ENCODE measurements around the gene DPM3.

DNA sequence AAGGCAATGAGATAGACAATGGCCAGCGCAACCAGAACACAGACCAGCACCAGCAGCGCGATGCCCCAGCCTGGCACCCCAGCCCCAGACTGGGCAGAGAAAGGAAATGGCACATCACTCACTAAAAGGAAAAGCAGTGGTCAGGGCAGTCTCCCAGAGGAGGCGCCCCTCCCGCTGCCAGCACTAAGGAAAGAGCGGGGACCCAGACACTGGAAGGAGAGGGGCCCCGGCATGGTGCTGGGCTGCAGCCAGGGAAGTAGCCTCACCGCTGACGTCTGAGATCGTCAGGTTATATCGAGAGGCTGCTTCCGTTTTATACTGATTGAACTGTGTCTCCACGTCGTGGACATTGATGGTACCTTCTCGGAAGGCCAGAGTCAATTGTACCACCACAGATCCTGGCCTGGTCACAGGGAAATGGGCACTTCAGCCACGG, 47.1 kb upstream of the DPM3 start:
- TF ChIP-seq CTCF (IDR thresholded peaks at IDR 0.05 in 2 of 3, conservative IDR thresholded peaks at IDR 0.05 in 1 of 3; ENCODE audit: borderline replicate concordance in 1 of 3, insufficient read depth in 1 of 3, low read depth in 2 of 3, low read length in 2 of 3) = no peak
- TF ChIP-seq CBX3 (IDR thresholded peaks at IDR 0.05; ENCODE audit: low read depth) = no peak
- no peak for TF ChIP-seq TCF7L2 (IDR thresholded peaks at IDR 0.05; ENCODE audit: borderline replicate concordance, extremely low read depth, insufficient read depth, insufficient read length)
- TF ChIP-seq EZH2 (IDR thresholded peaks at IDR 0.05) = no peak
- TF ChIP-seq, protein P1, sequence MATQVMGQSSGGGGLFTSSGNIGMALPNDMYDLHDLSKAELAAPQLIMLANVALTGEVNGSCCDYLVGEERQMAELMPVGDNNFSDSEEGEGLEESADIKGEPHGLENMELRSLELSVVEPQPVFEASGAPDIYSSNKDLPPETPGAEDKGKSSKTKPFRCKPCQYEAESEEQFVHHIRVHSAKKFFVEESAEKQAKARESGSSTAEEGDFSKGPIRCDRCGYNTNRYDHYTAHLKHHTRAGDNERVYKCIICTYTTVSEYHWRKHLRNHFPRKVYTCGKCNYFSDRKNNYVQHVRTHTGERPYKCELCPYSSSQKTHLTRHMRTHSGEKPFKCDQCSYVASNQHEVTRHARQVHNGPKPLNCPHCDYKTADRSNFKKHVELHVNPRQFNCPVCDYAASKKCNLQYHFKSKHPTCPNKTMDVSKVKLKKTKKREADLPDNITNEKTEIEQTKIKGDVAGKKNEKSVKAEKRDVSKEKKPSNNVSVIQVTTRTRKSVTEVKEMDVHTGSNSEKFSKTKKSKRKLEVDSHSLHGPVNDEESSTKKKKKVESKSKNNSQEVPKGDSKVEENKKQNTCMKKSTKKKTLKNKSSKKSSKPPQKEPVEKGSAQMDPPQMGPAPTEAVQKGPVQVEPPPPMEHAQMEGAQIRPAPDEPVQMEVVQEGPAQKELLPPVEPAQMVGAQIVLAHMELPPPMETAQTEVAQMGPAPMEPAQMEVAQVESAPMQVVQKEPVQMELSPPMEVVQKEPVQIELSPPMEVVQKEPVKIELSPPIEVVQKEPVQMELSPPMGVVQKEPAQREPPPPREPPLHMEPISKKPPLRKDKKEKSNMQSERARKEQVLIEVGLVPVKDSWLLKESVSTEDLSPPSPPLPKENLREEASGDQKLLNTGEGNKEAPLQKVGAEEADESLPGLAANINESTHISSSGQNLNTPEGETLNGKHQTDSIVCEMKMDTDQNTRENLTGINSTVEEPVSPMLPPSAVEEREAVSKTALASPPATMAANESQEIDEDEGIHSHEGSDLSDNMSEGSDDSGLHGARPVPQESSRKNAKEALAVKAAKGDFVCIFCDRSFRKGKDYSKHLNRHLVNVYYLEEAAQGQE (IDR thresholded peaks at IDR 0.05; ENCODE audit: low read depth) = no peak
- no peak for TF ChIP-seq SP1 (IDR thresholded peaks at IDR 0.05; ENCODE audit: low read depth)
- no peak for TF ChIP-seq EZH2phosphoT487 (IDR thresholded peaks at IDR 0.05; ENCODE audit: borderline replicate concordance)
- no peak for TF ChIP-seq CEBPB (IDR thresholded peaks at IDR 0.05; ENCODE audit: low read depth)
- TF ChIP-seq ZBTB33 (IDR thresholded peaks at IDR 0.05; ENCODE audit: extremely low read depth, insufficient replicate concordance, low read length) = no peak

All from HCT116 (cell line).